ENCODE results near the gene MCRIP1. TPM values are rescaled to one million over a fixed set of nuclear protein-coding genes. Genes with fewer than 3 reads are reported as not detected.

MCRIP1 gene
- total and polyA plus RNA-seq, 2 of the 13 experiments (the other 11 are each of a cell fraction or from before 2014, with no cell fraction given) = 79.7 to 84.9 TPM

GRCh38 chr17:81871387-81872230 lies 38.5 kb upstream of the MCRIP1 start (continued):
- TF ChIP-seq ZSCAN5A (CRISPR knock-in tag; IDR thresholded peaks at IDR 0.05; ENCODE audit: borderline replicate concordance) (0 out of 2 replicates have a peak, but pooled peaks have one; percentile 13), MYC (CRISPR knock-in tag; IDR thresholded peaks at IDR 0.05; ENCODE audit: borderline replicate concordance) (peak; percentile 100), ELF4 (CRISPR knock-in tag; IDR thresholded peaks at IDR 0.05; ENCODE audit: borderline replicate concordance) (peak; percentile 95), PRDM15 (CRISPR knock-in tag; IDR thresholded peaks at IDR 0.05) (no peak), ZBTB46 (CRISPR knock-in tag; IDR thresholded peaks at IDR 0.05; ENCODE audit: borderline replicate concordance) (peak; percentile 37; the same call in 1 of the 2 replicates), GFI1 (CRISPR knock-in tag; IDR thresholded peaks at IDR 0.05; ENCODE audit: borderline replicate concordance) (peak; percentile 91), ZNF337 (CRISPR knock-in tag; IDR thresholded peaks at IDR 0.05; ENCODE audit: borderline replicate concordance, low read depth) (peak; percentile 76; the same call in 1 of the 2 replicates), MLLT10 (CRISPR knock-in tag; IDR thresholded peaks at IDR 0.05) (0 out of 2 replicates have a peak, but pooled peaks have one; percentile 47), NCOR1 (IDR thresholded peaks at IDR 0.05; ENCODE audit: borderline replicate concordance, low read length) (no peak), MTA3 (CRISPR knock-in tag; IDR thresholded peaks at IDR 0.05) (no peak), ZNF280D (CRISPR knock-in tag; IDR thresholded peaks at IDR 0.05) (0 out of 2 replicates have a peak, but pooled peaks have one; percentile 24), YY1 (IDR thresholded peaks at IDR 0.05; ENCODE audit: insufficient read depth, insufficient replicate concordance, low read depth, low read length) (peak; percentile 97), HHEX (CRISPR knock-in tag; IDR thresholded peaks at IDR 0.05) (no peak), MIXL1 (CRISPR knock-in tag; IDR thresholded peaks at IDR 0.05) (peak; percentile 78)
